Kidney epithelial cell (primary cell): ENCODE results near the gene BTG4. TPM values are rescaled to one million over a fixed set of nuclear protein-coding genes. Genes with fewer than 3 reads are reported as not detected.

ENCODE experiments used
- DNase-seq: peaks from one replicate; pipeline ENCODE4 v3.0.0-alpha.2; 2010; ENCODE audit warnings: low read depth
- H3K27me3 ChIP-seq: 2 replicates; pipeline ENCODE4 v1.6.0; 2011; ENCODE audit warnings: low read length; ENCODE audit not compliant: control insufficient read depth, insufficient read depth
- H3K36me3 ChIP-seq: 2 replicates; pipeline ENCODE4 v1.5.1; 2011; ENCODE audit warnings: low read length; ENCODE audit not compliant: control insufficient read depth, insufficient read depth
- H3K4me3 ChIP-seq: 2 replicates; pipeline ENCODE4 v1.5.1; 2011; ENCODE audit warnings: low read depth, mild to moderate bottlenecking, control low read depth, low read length
- total RNA-seq: library from RNA; depleted of rRNA; stranded (reverse); fragments of >200 nt; gene quantifications from 2 replicates; pipeline ENCODE4 v1.2.3, GENCODE V29; 2015
- TF ChIP-seq, protein P1 (sequence below): IDR thresholded peaks from 2 replicates; pipeline ENCODE4 v1.5.1; 2011; ENCODE audit warnings: mild to moderate bottlenecking, moderate library complexity, low read length, control low read depth, inconsistent platforms; ENCODE audit not compliant: insufficient read depth, poor library complexity, severe bottlenecking

BTG4 gene
- total RNA-seq, 1 donor from 2014 or later = 0.08 TPM

DNA sequence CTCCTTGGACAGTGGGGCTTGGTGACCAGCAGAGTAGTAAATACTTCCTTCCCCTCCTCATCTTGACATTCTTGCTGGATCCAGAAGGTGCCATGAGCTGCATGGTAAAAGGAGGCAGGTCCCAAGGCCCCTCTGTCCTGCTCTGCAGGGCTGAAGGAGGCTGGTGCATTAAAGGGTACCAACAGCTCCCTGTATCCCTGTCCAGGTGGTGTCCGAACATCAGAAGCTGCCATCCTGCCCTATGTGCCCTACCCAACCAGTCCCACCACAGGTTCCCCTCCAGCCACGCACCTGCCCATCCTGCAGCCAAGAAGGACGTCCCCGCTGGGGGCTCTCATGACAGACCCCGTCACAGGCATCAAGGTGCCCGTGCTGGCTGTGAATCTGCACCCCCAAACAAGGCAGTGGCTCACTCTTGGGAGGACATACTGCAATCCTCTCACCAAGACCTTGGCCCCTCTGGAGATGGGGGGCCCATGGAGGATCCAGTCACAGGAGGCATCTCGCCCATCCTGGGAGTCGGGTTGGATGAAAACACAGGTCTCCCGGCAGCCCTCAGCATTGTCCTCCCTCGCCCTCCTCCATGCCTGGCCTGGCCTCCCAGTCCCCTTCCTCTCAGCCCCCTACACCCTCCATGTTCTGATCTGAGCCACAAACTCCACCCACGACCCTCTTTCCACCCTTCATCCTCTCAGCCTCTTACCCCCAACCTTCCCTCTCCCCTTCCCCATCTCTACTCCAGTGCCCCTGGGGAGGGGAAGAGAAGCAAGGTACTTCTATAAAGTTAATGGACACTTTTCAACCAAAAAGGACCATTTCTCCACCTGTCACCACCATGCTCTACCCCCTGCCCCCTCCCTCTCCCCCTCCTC is 55.1 kb downstream of the BTG4 start:
- TF ChIP-seq, protein P1, sequence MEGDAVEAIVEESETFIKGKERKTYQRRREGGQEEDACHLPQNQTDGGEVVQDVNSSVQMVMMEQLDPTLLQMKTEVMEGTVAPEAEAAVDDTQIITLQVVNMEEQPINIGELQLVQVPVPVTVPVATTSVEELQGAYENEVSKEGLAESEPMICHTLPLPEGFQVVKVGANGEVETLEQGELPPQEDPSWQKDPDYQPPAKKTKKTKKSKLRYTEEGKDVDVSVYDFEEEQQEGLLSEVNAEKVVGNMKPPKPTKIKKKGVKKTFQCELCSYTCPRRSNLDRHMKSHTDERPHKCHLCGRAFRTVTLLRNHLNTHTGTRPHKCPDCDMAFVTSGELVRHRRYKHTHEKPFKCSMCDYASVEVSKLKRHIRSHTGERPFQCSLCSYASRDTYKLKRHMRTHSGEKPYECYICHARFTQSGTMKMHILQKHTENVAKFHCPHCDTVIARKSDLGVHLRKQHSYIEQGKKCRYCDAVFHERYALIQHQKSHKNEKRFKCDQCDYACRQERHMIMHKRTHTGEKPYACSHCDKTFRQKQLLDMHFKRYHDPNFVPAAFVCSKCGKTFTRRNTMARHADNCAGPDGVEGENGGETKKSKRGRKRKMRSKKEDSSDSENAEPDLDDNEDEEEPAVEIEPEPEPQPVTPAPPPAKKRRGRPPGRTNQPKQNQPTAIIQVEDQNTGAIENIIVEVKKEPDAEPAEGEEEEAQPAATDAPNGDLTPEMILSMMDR = no peak
- no peak for DNase-seq
- Histone ChIP-seq H3K4me3 (no peak overlapping the region), H3K27me3 (peaks cover 10% of the 10 kb centered on the region), H3K36me3 (no peaks in the 10 kb centered on the region)

DNA sequence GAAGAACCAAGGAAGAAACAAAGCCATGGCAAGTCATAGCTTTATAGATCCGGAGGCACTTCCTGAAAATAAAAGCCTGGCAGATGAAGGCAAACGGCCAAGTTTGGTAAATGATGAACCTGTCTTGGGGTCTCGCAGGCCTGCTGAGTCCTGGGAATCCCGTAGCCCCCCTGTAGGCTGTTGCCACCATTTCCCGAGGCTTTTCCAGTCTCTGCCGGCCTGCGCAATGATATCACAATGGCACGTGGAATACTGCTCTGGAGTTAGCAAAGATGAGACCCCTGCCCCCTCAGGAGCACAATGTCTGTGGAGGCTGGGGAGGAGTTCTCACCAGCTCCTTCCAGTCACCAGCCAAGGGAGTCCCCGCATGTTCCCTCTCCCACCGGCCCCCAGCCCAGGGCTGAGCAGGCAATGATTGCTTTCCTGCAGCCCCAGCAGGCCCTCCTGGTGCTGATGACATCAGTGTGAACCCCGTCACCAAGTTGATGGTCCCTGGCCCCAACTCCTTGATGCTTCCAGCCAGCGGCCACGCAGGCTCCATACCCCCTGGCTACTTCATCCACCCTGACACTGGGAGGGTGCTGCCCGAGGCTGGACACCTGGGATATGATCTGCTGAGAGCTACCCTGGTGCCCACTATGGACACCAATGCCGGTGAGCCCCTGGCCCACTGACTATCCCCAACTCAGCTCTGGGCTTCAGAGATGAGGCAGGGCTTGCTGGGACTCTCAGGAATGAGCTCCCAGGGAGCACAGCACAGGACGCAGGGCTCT is 55.9 kb downstream of the BTG4 start:
- H3K27me3 ChIP-seq = peaks cover 10% of the 10 kb centered on the region
- no peak overlapping the region for H3K4me3 ChIP-seq
- H3K36me3 ChIP-seq = no peaks in the 10 kb centered on the region
- TF ChIP-seq, protein P1 = no peak
- DNase-seq = no peak

DNA sequence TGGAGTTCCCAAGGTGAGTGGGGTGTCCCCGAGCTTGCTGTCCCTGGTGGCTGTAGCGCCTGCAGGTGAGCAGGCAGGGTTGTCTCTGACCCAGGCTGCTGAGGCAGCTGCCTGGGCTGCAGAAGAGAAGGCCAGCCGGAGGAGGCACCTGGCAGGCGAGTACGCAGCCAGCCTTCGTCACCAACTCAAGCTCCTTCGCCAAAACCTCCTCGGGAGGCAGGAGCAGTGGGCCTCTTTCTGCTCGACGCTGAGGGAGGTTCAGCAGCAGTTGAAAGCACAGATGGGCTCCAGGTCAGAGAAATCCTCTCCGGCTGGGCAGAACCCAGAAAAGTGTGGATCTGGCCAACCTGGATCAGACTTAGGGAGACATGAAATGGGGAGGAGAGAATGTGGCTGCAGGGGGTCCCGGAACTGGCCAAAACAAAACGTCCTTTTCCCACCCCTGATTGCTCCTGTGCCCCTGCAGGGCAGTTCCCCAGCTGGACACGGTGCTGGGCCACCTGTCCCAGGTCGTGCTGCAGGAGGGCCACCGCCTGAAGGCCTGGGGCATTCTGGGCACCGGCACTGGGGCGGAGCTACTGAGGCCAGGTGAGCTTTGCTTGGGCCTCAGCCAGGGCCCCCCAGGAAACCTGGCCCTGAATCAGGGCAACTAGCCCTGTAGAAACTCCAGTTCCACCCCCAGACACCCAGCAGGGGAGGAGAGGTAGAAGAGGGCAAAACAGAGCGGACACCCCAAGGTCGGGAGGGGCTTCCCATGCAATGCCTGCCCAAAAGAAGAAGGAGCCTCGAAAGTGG is 56.7 kb downstream of the BTG4 start:
- TF ChIP-seq, protein P1 = no peak

DNA sequence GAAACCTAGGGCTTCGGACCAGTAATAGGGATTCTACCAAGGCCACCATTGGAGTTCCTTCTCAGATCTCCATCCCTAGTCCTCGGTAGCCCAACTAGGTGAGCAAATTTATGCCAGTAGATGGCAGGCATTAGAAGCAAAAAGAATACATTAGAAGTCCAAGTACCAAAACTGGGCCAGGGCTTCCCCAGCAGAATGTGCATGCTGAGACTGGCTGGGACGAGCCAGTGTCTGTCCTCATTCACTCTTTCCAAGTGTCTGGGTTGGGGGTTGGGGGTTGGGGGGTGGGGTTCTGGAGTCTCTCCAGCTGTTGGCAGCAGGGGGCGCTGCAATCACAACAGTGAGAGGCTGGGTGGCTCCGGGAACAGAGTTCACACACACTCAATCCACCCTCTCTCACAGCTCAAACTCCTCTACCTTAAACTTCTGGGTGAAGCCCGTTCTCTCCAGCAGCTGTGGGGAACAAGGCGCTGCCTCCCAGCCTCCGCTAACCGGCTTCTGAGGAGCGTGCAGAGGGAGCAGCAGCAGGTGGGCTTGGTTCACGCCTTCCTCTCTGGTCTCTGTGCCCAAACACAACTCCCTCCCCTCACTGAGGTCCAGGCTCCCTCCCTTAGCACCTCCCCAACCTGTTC is 57.5 kb downstream of the BTG4 start:
- Histone ChIP-seq H3K36me3 (no peaks in the 10 kb centered on the region), H3K4me3 (no peak overlapping the region), H3K27me3 (peaks cover 7% of the 10 kb centered on the region)
- no peak for DNase-seq
- TF ChIP-seq, protein P1 = peak; percentile 64

More for the DNA sequence above, 56.7 kb downstream of the BTG4 start:
- Histone ChIP-seq H3K36me3 (no peaks in the 10 kb centered on the region), H3K4me3 (no peak overlapping the region), H3K27me3 (peaks cover 10% of the 10 kb centered on the region)
- no peak for DNase-seq

DNA sequence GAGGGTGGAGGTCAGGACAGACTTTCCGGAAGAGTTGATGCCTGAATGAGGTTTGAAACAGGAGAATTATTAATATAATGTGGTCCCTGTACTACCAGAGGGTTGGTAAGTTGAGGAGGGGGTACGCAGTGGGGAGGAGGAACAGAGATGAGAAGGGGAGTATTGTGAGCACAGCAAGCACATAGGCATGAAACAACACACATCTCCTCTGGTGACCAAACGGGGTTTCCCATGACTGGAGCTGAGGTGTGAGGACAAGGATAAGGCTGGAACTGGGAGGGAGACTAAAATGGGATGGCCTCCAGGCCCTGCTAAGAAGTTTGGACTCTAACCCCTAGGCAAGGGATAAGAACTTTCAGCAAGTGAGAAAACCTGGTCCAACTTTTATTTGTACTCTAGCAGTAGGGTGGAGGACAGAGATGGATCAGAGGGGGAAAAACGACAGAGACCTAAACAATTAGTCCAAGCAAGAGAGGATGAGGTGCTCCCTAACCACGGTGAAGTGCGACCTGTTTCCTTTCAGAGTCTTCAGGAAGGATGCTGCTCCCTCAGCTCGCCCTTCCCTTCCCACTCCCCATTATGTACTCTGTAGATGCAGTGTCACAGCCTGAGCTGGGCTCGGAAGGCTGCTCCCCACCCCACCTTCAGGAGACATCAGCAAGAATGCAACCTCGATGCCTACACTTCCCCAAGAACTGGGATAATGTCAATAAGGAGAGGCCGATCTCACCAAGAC is 59.2 kb downstream of the BTG4 start:
- Histone ChIP-seq H3K27me3 (peaks cover 7% of the 10 kb centered on the region), H3K4me3 (no peak overlapping the region), H3K36me3 (no peaks in the 10 kb centered on the region)
- TF ChIP-seq, protein P1 = no peak
- DNase-seq = no peak
